Stimulated activated CD4-positive, alpha-beta T cell treated with anti-CD3 and anti-CD28 coated beads, TNF-alpha, amount 100 ng/mL, for 1 hour (primary cell): Measurements from ENCODE around the gene CRISP3.
"Not testable (repeated sequence)": the region's sequence is repeated elsewhere in the genome, so short reads cannot be mapped to it uniquely, and the experiment has no call there.

Experiments
- DNase-seq, 3 donors: peaks; one replicate each; pipeline ENCODE4 v3.0.0-alpha.2; 2020; ENCODE audit warnings: low read depth in 3 of 3, low spot score in 1 of 3

CRISP3 gene

GRCh38 chr6:49744259-49744658 is at the start of gene CRISP3:
Gene CRISP3, minus strand, starts transcription at chr6:49744388. Its CDS starts 21 bp downstream, at chr6:49744367.
- DNase-seq: no peak

GRCh38 chr6:49790341-49790740 is 46.2 kb upstream of the CRISP3 start:
- no peak for DNase-seq

- DNase-seq: no peak
Observed at GRCh38 chr6:49787176-49787575, 43.0 kb upstream of the CRISP3 start, which contains the start of gene PGK2. Gene PGK2, minus strand, starts transcription at chr6:49787285. Its CDS starts 98 bp downstream, at chr6:49787187.

GRCh38 chr6:49784272-49784671 is 40.1 kb upstream of the CRISP3 start:
- DNase-seq: no peak

GRCh38 chr6:49782725-49783124 is 38.5 kb upstream of the CRISP3 start:
- DNase-seq: no peak

- no peak for DNase-seq
Observed at GRCh38 chr6:49782293-49782692, 38.1 kb upstream of the CRISP3 start.

GRCh38 chr6:49776444-49776843 is 32.3 kb upstream of the CRISP3 start:
- DNase-seq: no peak

GRCh38 chr6:49775043-49775442 is 30.9 kb upstream of the CRISP3 start:
- no peak for DNase-seq

GRCh38 chr6:49772285-49772684 is 28.1 kb upstream of the CRISP3 start:
- DNase-seq: no peak

- DNase-seq: no peak
Observed at GRCh38 chr6:49766762-49767161, 22.6 kb upstream of the CRISP3 start.

GRCh38 chr6:49764571-49765236 is 20.5 kb upstream of the CRISP3 start:
- no peak for DNase-seq

- DNase-seq: no peak
Observed at GRCh38 chr6:49743429-49743828, 759 bp downstream of the CRISP3 start.

GRCh38 chr6:49739423-49739822 is 4.8 kb downstream of the CRISP3 start:
- no peak for DNase-seq

GRCh38 chr6:49736017-49736508 is 8.1 kb downstream of the CRISP3 start:
- DNase-seq: no peak

GRCh38 chr6:49733680-49734079 is 10.5 kb downstream of the CRISP3 start:
- DNase-seq: no peak

GRCh38 chr6:49732781-49733180 is 11.4 kb downstream of the CRISP3 start:
- DNase-seq: no peak

GRCh38 chr6:49730251-49730650 is 13.9 kb downstream of the CRISP3 start:
- no peak for DNase-seq

- DNase-seq: not testable (repeated sequence)
Observed at GRCh38 chr6:49723917-49724316, 20.3 kb downstream of the CRISP3 start.

- DNase-seq: no peak
Observed at GRCh38 chr6:49721297-49721696, 22.9 kb downstream of the CRISP3 start.

GRCh38 chr6:49720372-49720771 is 23.8 kb downstream of the CRISP3 start:
- DNase-seq: no peak

- DNase-seq: no peak
Observed at GRCh38 chr6:49713346-49713745, 30.8 kb downstream of the CRISP3 start, which contains the start of gene CRISP2. Gene CRISP2, minus strand, starts transcription at chr6:49713543. Its CDS starts 4,347 bp downstream, at chr6:49709196.

- no peak for DNase-seq
Observed at GRCh38 chr6:49698478-49698877, 45.7 kb downstream of the CRISP3 start.

- no peak for DNase-seq
Observed at GRCh38 chr6:49693512-49693911, 50.7 kb downstream of the CRISP3 start.
